ENCODE measurements around the gene FUT8.

The FUT8 gene

GRCh38 chr14:65720743-65721142, 308.2 kb downstream of the FUT8 start:
- no peak overlapping the region for H4K91ac ChIP-seq (ENCODE audit: low read depth, low read length, poor library complexity)
- no peak overlapping the region for H3K4ac ChIP-seq (ENCODE audit: low read length)
- DNase-seq (ENCODE audit: low spot score), result no peak
- no peak overlapping the region for H3K27ac ChIP-seq (replicated peaks; ENCODE audit: low read length)
- no peak overlapping the region for H3K4me3 ChIP-seq (ENCODE audit: low read length in 2 of 2)
- peaks cover 0 to 2% of the 10 kb centered on the region in 2 donors for H3K36me3 ChIP-seq (replicated peaks in 1 of 2; ENCODE audit: control insufficient read depth in 2 of 2, insufficient read depth in 2 of 2, low read length in 2 of 2)
- H3K9ac ChIP-seq (ENCODE audit: low read depth, low read length, poor library complexity), result no peak overlapping the region
- H2BK15ac ChIP-seq (ENCODE audit: low read length), result no peak overlapping the region
- WGBS, 2 donors (ENCODE audit: extremely low coverage in 2 of 2, insufficient read length in 2 of 2, insufficient replicate concordance in 1 of 2), result no CpG with 5 or more reads among the region's 5 CpGs
- H3K27me3 ChIP-seq (ENCODE audit: control insufficient read depth in 3 of 3, insufficient read depth in 3 of 3, low read depth in 1 of 3, low read length in 3 of 3), result no peaks in the 10 kb centered on the region
- H2BK120ac ChIP-seq (ENCODE audit: low read depth, low read length), result no peak overlapping the region
- no peak overlapping the region for H2AFZ ChIP-seq (ENCODE audit: low read length)
- H2AK5ac ChIP-seq (ENCODE audit: low read depth, low read length), result no peak overlapping the region
- H3K23ac ChIP-seq (ENCODE audit: low read depth, low read length, poor library complexity), result no peak overlapping the region
- no peak overlapping the region for H3K14ac ChIP-seq (ENCODE audit: low read length)
- H2BK5ac ChIP-seq (ENCODE audit: low read length), result no peak overlapping the region
- H3K4me2 ChIP-seq (ENCODE audit: insufficient read depth, low read length, poor library complexity, severe bottlenecking), result no peak overlapping the region
- H3K18ac ChIP-seq (ENCODE audit: low read length), result no peak overlapping the region
- no peak overlapping the region for H4K8ac ChIP-seq (ENCODE audit: low read depth, low read length)
- no peak overlapping the region for H2BK12ac ChIP-seq (ENCODE audit: low read length)
- no peaks in the 10 kb centered on the region for H3K79me1 ChIP-seq (ENCODE audit: low read depth, low read length)
- H3K4me1 ChIP-seq (ENCODE audit: control insufficient read depth in 2 of 2, insufficient read depth in 1 of 2, low read depth in 1 of 2, low read length in 2 of 2), result no peaks in the 10 kb centered on the region
- peaks cover 2 to 4% of the 10 kb centered on the region in 2 donors for H3K9me3 ChIP-seq (replicated peaks in 1 of 2; ENCODE audit: control insufficient read depth in 2 of 2, insufficient read depth in 1 of 2, low read depth in 1 of 2, low read length in 2 of 2)

- H3K9me3 ChIP-seq (replicated peaks in 1 of 2; ENCODE audit: control insufficient read depth in 2 of 2, insufficient read depth in 1 of 2, low read depth in 1 of 2, low read length in 2 of 2), result peaks cover 2 to 4% of the 10 kb centered on the region in 2 donors
- no peak overlapping the region for H3K18ac ChIP-seq (ENCODE audit: low read length)
- no peak overlapping the region for H3K23ac ChIP-seq (ENCODE audit: low read depth, low read length, poor library complexity)
- H3K4me1 ChIP-seq (ENCODE audit: control insufficient read depth in 2 of 2, insufficient read depth in 1 of 2, low read depth in 1 of 2, low read length in 2 of 2), result no peaks in the 10 kb centered on the region
- H2BK5ac ChIP-seq (ENCODE audit: low read length), result no peak overlapping the region
- H3K36me3 ChIP-seq (replicated peaks in 1 of 2; ENCODE audit: control insufficient read depth in 2 of 2, insufficient read depth in 2 of 2, low read length in 2 of 2), result peaks cover 0 to 6% of the 10 kb centered on the region in 2 donors
- no peak overlapping the region for H3K14ac ChIP-seq (ENCODE audit: low read length)
- no peaks in the 10 kb centered on the region for H3K27me3 ChIP-seq (ENCODE audit: control insufficient read depth in 3 of 3, insufficient read depth in 3 of 3, low read depth in 1 of 3, low read length in 3 of 3)
- H3K4me2 ChIP-seq (ENCODE audit: insufficient read depth, low read length, poor library complexity, severe bottlenecking), result no peak overlapping the region
- no peak overlapping the region for H3K4ac ChIP-seq (ENCODE audit: low read length)
- H3K79me1 ChIP-seq (ENCODE audit: low read depth, low read length), result no peaks in the 10 kb centered on the region
- no peak overlapping the region for H3K9ac ChIP-seq (ENCODE audit: low read depth, low read length, poor library complexity)
- WGBS, 2 donors (ENCODE audit: extremely low coverage in 2 of 2, insufficient read length in 2 of 2, insufficient replicate concordance in 1 of 2), result no CpG with 5 or more reads among the region's 3 CpGs
- no peak overlapping the region for H4K91ac ChIP-seq (ENCODE audit: low read depth, low read length, poor library complexity)
- no peak overlapping the region for H2BK12ac ChIP-seq (ENCODE audit: low read length)
- H2AK5ac ChIP-seq (ENCODE audit: low read depth, low read length), result no peak overlapping the region
- no peak overlapping the region for H4K8ac ChIP-seq (ENCODE audit: low read depth, low read length)
- no peak overlapping the region for H2BK120ac ChIP-seq (ENCODE audit: low read depth, low read length)
- no peak overlapping the region for H2AFZ ChIP-seq (ENCODE audit: low read length)
- no peak for DNase-seq (ENCODE audit: low spot score)
- no peak overlapping the region for H3K27ac ChIP-seq (replicated peaks; ENCODE audit: low read length)
- no peak overlapping the region for H3K4me3 ChIP-seq (ENCODE audit: low read length in 2 of 2)
- no peak overlapping the region for H2BK15ac ChIP-seq (ENCODE audit: low read length)
These were observed 310.8 kb downstream of the FUT8 start for GRCh38 chr14:65723348-65723747.

GRCh38 chr14:65728604-65729003, 316.1 kb downstream of the FUT8 start:
- no peak for DNase-seq (ENCODE audit: low spot score)
- Histone ChIP-seq H3K9me3 (replicated peaks in 1 of 2; ENCODE audit: control insufficient read depth in 2 of 2, insufficient read depth in 1 of 2, low read depth in 1 of 2, low read length in 2 of 2) (no peaks in the 10 kb centered on the region), H3K4me3 (ENCODE audit: low read length in 2 of 2) (no peak overlapping the region), H3K14ac (ENCODE audit: low read length) (no peak overlapping the region), H3K36me3 (replicated peaks in 1 of 2; ENCODE audit: control insufficient read depth in 2 of 2, insufficient read depth in 2 of 2, low read length in 2 of 2) (peaks cover 0 to 6% of the 10 kb centered on the region in 2 donors), H3K4ac (ENCODE audit: low read length) (no peak overlapping the region), H3K18ac (ENCODE audit: low read length) (no peak overlapping the region), H4K8ac (ENCODE audit: low read depth, low read length) (no peak overlapping the region), H3K4me1 (ENCODE audit: control insufficient read depth in 2 of 2, insufficient read depth in 1 of 2, low read depth in 1 of 2, low read length in 2 of 2) (no peaks in the 10 kb centered on the region), H3K79me1 (ENCODE audit: low read depth, low read length) (no peaks in the 10 kb centered on the region), H2BK12ac (ENCODE audit: low read length) (no peak overlapping the region), H3K27ac (replicated peaks; ENCODE audit: low read length) (no peak overlapping the region), H3K27me3 (ENCODE audit: control insufficient read depth in 3 of 3, insufficient read depth in 3 of 3, low read depth in 1 of 3, low read length in 3 of 3) (no peaks in the 10 kb centered on the region), H2AK5ac (ENCODE audit: low read depth, low read length) (no peak overlapping the region), H2AFZ (ENCODE audit: low read length) (no peak overlapping the region), H3K4me2 (ENCODE audit: insufficient read depth, low read length, poor library complexity, severe bottlenecking) (no peak overlapping the region), H4K91ac (ENCODE audit: low read depth, low read length, poor library complexity) (no peak overlapping the region), H2BK5ac (ENCODE audit: low read length) (no peak overlapping the region), H3K9ac (ENCODE audit: low read depth, low read length, poor library complexity) (no peak overlapping the region), H2BK120ac (ENCODE audit: low read depth, low read length) (no peak overlapping the region), H3K23ac (ENCODE audit: low read depth, low read length, poor library complexity) (no peak overlapping the region), H2BK15ac (ENCODE audit: low read length) (no peak overlapping the region)
- WGBS, 2 donors (ENCODE audit: extremely low coverage in 2 of 2, insufficient read length in 2 of 2, insufficient replicate concordance in 1 of 2), result no CpG with 5 or more reads among the region's 3 CpGs

- H2BK120ac ChIP-seq (ENCODE audit: low read depth, low read length), result no peak overlapping the region
- no peak overlapping the region for H4K8ac ChIP-seq (ENCODE audit: low read depth, low read length)
- H3K27me3 ChIP-seq (ENCODE audit: control insufficient read depth in 3 of 3, insufficient read depth in 3 of 3, low read depth in 1 of 3, low read length in 3 of 3), result no peaks in the 10 kb centered on the region
- H3K9me3 ChIP-seq (replicated peaks in 1 of 2; ENCODE audit: control insufficient read depth in 2 of 2, insufficient read depth in 1 of 2, low read depth in 1 of 2, low read length in 2 of 2), result no peaks in the 10 kb centered on the region
- no peak overlapping the region for H2BK5ac ChIP-seq (ENCODE audit: low read length)
- H2BK12ac ChIP-seq (ENCODE audit: low read length), result no peak overlapping the region
- H3K4me2 ChIP-seq (ENCODE audit: insufficient read depth, low read length, poor library complexity, severe bottlenecking), result no peak overlapping the region
- H3K4ac ChIP-seq (ENCODE audit: low read length), result no peak overlapping the region
- no peak overlapping the region for H3K27ac ChIP-seq (replicated peaks; ENCODE audit: low read length)
- no CpG with 5 or more reads among the region's 5 CpGs for WGBS, 2 donors (ENCODE audit: extremely low coverage in 2 of 2, insufficient read length in 2 of 2, insufficient replicate concordance in 1 of 2)
- H2AK5ac ChIP-seq (ENCODE audit: low read depth, low read length), result no peak overlapping the region
- H2BK15ac ChIP-seq (ENCODE audit: low read length), result no peak overlapping the region
- no peaks in the 10 kb centered on the region for H3K79me1 ChIP-seq (ENCODE audit: low read depth, low read length)
- H3K18ac ChIP-seq (ENCODE audit: low read length), result no peak overlapping the region
- H3K36me3 ChIP-seq (replicated peaks in 1 of 2; ENCODE audit: control insufficient read depth in 2 of 2, insufficient read depth in 2 of 2, low read length in 2 of 2), result peaks cover 0 to 3% of the 10 kb centered on the region in 2 donors
- no peak overlapping the region for H2AFZ ChIP-seq (ENCODE audit: low read length)
- H4K91ac ChIP-seq (ENCODE audit: low read depth, low read length, poor library complexity), result no peak overlapping the region
- H3K14ac ChIP-seq (ENCODE audit: low read length), result no peak overlapping the region
- H3K23ac ChIP-seq (ENCODE audit: low read depth, low read length, poor library complexity), result no peak overlapping the region
- H3K4me3 ChIP-seq (ENCODE audit: low read length in 2 of 2), result no peak overlapping the region
- no peak overlapping the region for H3K9ac ChIP-seq (ENCODE audit: low read depth, low read length, poor library complexity)
- no peak for DNase-seq (ENCODE audit: low spot score)
- H3K4me1 ChIP-seq (ENCODE audit: control insufficient read depth in 2 of 2, insufficient read depth in 1 of 2, low read depth in 1 of 2, low read length in 2 of 2), result no peaks in the 10 kb centered on the region
These were observed 317.0 kb downstream of the FUT8 start for GRCh38 chr14:65729566-65729965.

Data from neuronal stem cell (in vitro differentiated cells).